Activated CD8-positive, alpha-beta T cell treated with anti-CD3 and anti-CD28 coated beads for 36 hours (primary cell): ENCODE data around the gene TRIO. TPM values are rescaled to one million over a fixed set of nuclear protein-coding genes. Genes with fewer than 3 reads are reported as not detected.

ENCODE experiments used
- ATAC-seq: fragments of 200-7000 bp; cut with Tn5 transposase; one replicate; pipeline ENCODE4 v1.10.0; 2021; ENCODE audit warnings: mild to moderate bottlenecking, moderate library complexity
- CTCF ChIA-PET: fragments of 350-600 bp; sonication (Branson Sonifier 250); formaldehyde crosslinking; loops from one replicate; lab custom pipeline; 2021; ENCODE audit warnings: antibody characterized with exemption; lab: Charles Lee
- POLR2A ChIA-PET: fragments of 350-600 bp; sonication (Branson Sonifier 250); formaldehyde crosslinking; loops from one replicate; lab custom pipeline; 2021; ENCODE audit warnings: antibody characterized with exemption; lab: Charles Lee
- DNase-seq: peaks from one replicate; pipeline ENCODE4 v3.0.0-alpha.2; 2020
- H3K27ac Mint-ChIP-seq: one replicate; pipeline ENCODE4 v1.8.0; 2021; ENCODE audit warnings: mild to moderate bottlenecking, mixed read lengths
- H3K27me3 Mint-ChIP-seq: one replicate; pipeline ENCODE4 v1.8.0; 2021; ENCODE audit warnings: mixed read lengths
- H3K36me3 Mint-ChIP-seq: one replicate; pipeline ENCODE4 v1.8.0; 2021; ENCODE audit warnings: low read depth, mixed read lengths
- H3K4me1 Mint-ChIP-seq: one replicate; pipeline ENCODE4 v1.8.0; 2021; ENCODE audit warnings: low read depth, mixed read lengths
- H3K4me3 Mint-ChIP-seq: one replicate; pipeline ENCODE4 v1.8.0; 2021; ENCODE audit warnings: mild to moderate bottlenecking, moderate library complexity, mixed read lengths
- H3K9me3 Mint-ChIP-seq: one replicate; pipeline ENCODE4 v1.8.0; 2021; ENCODE audit warnings: mixed read lengths
- intact Hi-C: fragments of 100-400 bp; cut with micrococcal nuclease; formaldehyde crosslinking; loops from one replicate; pipeline ENCODE4 v1.10.0; 2022
- total RNA-seq, 2 experiments: library from RNA; stranded (reverse); gene quantifications; one replicate each; pipeline ENCODE4 v1.2.3, GENCODE V29; 2021
- TF ChIP-seq, protein P1 (sequence below): fragments of 200-600 bp; IDR thresholded peaks from one replicate; pipeline ENCODE4 v1.8.0; 2022; ENCODE audit warnings: antibody characterized with exemption, mild to moderate bottlenecking

The TRIO gene
- total RNA-seq, 2 experiments from 2014 or later: 11.4 to 11.5 TPM

GRCh38 chr5:14267166-14267838 is 124.2 kb downstream of the TRIO start:
- DNase-seq (no peak), ATAC-seq (no peak)
- intact Hi-C loops: no loop called here
- Mint-ChIP-seq H3K27ac (no peak overlapping the region), H3K4me3 (no peak overlapping the region), H3K27me3 (peaks cover 13% of the 10 kb centered on the region), H3K9me3 (no peaks in the 10 kb centered on the region), H3K36me3 (no peaks in the 10 kb centered on the region), H3K4me1 (peaks cover 10% of the 10 kb centered on the region)
- ChIA-PET POLR2A (no interaction called here), CTCF (interaction anchor here (0.7 kb wide), 1 partner anchor 9 kb away, joined by 3 read pairs; no protein-coding TSS in a partner anchor)
- TF ChIP-seq, protein P1, sequence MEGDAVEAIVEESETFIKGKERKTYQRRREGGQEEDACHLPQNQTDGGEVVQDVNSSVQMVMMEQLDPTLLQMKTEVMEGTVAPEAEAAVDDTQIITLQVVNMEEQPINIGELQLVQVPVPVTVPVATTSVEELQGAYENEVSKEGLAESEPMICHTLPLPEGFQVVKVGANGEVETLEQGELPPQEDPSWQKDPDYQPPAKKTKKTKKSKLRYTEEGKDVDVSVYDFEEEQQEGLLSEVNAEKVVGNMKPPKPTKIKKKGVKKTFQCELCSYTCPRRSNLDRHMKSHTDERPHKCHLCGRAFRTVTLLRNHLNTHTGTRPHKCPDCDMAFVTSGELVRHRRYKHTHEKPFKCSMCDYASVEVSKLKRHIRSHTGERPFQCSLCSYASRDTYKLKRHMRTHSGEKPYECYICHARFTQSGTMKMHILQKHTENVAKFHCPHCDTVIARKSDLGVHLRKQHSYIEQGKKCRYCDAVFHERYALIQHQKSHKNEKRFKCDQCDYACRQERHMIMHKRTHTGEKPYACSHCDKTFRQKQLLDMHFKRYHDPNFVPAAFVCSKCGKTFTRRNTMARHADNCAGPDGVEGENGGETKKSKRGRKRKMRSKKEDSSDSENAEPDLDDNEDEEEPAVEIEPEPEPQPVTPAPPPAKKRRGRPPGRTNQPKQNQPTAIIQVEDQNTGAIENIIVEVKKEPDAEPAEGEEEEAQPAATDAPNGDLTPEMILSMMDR: no peak

DNA sequence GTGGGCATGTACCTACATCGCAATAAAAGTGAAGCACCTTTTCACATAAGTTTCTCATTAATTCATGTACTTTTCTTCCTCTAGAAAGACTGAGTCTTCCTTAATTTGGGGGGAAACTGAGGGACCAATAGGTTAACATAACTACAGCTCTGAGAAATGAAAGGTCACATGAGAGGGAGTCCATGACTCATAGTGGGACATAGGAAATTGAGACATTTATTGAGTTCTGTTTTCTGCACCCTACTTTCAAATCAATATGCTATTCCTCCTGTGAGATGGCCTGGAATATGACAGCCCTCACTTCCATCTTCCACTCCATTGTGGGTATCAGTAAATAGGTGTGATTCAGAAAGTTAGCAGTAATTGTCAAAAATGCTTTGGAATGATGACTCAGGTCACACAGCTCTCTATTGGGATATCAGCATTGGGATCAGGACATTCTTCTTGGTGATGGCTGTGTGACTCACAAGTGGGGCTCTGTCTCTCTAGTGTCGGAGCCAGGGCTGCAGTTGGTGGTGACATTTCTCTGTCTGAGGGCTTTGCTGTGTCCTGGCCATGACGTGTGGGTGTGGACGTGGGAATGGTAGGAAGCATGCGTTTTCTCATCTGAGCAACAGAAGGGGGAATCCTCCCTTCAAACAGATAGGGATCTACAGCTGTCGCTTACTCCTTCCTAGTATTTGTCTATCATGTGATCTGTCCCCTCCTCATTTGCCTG is 125.0 kb downstream of the TRIO start:
- ChIA-PET CTCF (no interaction called here), POLR2A (no interaction called here)
- DNase-seq: no peak
- Mint-ChIP-seq H3K9me3 (no peaks in the 10 kb centered on the region), H3K36me3 (no peaks in the 10 kb centered on the region), H3K27me3 (peaks cover 8% of the 10 kb centered on the region), H3K4me3 (no peak overlapping the region), H3K4me1 (peaks cover 10% of the 10 kb centered on the region), H3K27ac (no peak overlapping the region)
- TF ChIP-seq, protein P1: no peak
- intact Hi-C loops: no loop called here
- ATAC-seq: no peak

- intact Hi-C loops: no loop called here
- TF ChIP-seq, protein P1: no peak
- H3K9me3 Mint-ChIP-seq: no peaks in the 10 kb centered on the region
- no peaks in the 10 kb centered on the region for H3K36me3 Mint-ChIP-seq
- ChIA-PET POLR2A (no interaction called here), CTCF (interaction anchor here (1.8 to 2.3 kb wide), 3 partner anchors 29 to 380 kb away, joined by 3 to 16 read pairs (median 7); no protein-coding TSS in a partner anchor)
- ATAC-seq (no peak), DNase-seq (no peak)
- no peak overlapping the region for H3K27ac Mint-ChIP-seq
- peaks cover 10% of the 10 kb centered on the region for H3K4me1 Mint-ChIP-seq
- no peak overlapping the region for H3K4me3 Mint-ChIP-seq
- H3K27me3 Mint-ChIP-seq: peaks cover 8% of the 10 kb centered on the region
These were observed 125.6 kb downstream of the TRIO start for GRCh38 chr5:14268738-14269137.

GRCh38 chr5:14269395-14269794 is 126.3 kb downstream of the TRIO start:
- TF ChIP-seq, protein P1: no peak
- no peak overlapping the region for H3K27ac Mint-ChIP-seq
- no peaks in the 10 kb centered on the region for H3K36me3 Mint-ChIP-seq
- intact Hi-C loops: no loop called here
- no peak for ATAC-seq
- CTCF ChIA-PET: interaction anchor here (1.6 to 2.8 kb wide), 10 partner anchors 9 to 379 kb away, joined by 3 to 25 read pairs (median 10); no protein-coding TSS in a partner anchor
- peaks cover 12% of the 10 kb centered on the region for H3K27me3 Mint-ChIP-seq
- H3K4me3 Mint-ChIP-seq: no peak overlapping the region
- H3K9me3 Mint-ChIP-seq: no peaks in the 10 kb centered on the region
- POLR2A ChIA-PET: no interaction called here
- no peak for DNase-seq
- peaks cover 10% of the 10 kb centered on the region for H3K4me1 Mint-ChIP-seq
